ENCODE measurements around the gene DMXL1.

DMXL1 gene

DNA sequence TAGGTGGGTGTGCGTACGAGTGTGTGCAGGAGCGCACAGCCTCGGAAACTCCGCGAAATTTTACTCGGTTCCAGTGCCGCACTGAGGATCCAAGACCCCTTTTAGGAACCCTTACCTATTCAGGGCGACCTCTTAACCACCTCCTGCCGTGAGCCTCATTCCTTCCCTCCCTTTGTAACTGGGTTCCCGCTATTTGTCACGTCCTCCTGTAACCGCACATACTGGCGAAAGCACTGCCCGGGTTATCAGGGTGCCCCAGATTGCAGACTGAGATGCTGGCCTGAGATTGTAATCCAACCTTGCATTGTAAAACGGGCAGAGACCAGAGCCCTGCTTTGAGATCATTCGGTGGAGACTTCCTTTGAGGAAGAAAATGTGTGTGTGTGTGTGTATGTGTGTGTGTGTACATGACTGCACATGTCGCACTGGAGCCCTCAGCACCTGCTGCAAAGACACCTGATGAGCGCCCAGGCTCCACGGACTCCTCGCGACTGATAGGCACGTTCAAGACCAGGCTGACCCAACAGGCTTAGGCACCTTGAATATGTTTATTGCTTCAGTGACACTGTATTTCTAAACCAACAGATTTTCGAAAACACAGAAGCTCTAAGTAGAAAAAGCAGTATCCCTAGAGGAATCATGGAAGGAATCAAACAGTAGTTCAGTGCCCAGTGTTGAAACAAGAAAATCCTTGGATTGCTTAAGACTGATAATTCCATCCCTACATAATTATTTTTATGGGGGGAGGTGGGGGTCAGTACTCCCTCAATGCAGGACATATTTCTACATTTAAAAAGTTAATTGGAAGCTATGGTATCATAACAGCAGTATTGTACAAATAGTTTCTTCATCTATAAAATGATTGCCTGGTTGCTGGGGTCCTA lies 198.4 kb downstream of the DMXL1 start:
- DNase-seq (ENCODE audit: low spot score) = no peak

DNA sequence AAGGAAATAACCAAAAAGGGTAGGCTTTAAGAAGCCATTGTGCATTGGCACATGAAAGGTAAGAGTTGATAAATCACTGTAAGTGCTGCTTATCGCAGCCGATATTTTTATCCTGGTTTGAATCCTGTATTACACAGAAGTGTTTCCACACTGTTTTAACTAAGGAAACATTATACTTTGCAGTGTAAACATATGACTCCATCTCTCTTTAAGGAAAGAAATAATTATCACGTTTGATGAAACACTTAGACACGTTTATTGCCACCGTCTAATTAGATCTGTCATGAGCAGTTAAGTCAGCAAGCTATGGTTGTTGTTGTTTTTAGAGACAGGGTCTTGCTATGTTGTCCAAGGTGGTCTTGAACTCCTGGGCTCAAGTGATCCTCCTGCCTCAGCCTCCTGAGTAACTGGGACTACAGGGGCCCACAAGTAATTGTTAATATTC lies 199.3 kb downstream of the DMXL1 start:
- DNase-seq (ENCODE audit: low spot score) = no peak

- no peak for DNase-seq (ENCODE audit: low spot score)
Observed at GRCh38 chr5:119270960-119271757, 200.3 kb downstream of the DMXL1 start.

GRCh38 chr5:119271758-119272730 lies 201.2 kb downstream of the DMXL1 start:
- no peak for DNase-seq (ENCODE audit: low spot score)

DNA sequence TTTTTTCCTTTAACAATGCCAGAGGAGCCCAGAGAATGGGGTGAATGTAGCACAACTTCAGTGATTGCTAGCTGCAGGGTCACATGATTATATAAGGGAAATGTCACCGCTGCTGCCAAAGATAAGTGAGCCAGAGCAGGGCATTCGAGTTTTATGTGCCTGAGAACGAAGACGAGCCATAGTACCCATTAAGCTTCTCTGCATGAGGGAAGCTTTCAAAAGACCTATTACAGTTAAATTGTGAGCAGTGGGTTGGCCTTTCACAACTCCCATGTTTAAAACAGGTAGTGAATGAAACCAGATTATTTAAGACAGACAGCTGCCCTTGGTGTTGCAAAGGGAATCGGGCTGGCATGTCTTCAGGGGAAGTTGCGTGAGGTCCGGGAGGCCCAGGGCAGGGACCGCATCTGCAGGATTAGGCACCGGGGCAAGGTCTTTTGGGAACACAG lies 202.5 kb downstream of the DMXL1 start:
- DNase-seq (ENCODE audit: low spot score) = no peak

GRCh38 chr5:119274030-119274766 lies 203.3 kb downstream of the DMXL1 start:
- DNase-seq (ENCODE audit: low spot score) = no peak

- DNase-seq (ENCODE audit: low spot score) = no peak
Observed at GRCh38 chr5:119274767-119275130, 203.9 kb downstream of the DMXL1 start.

GRCh38 chr5:119275146-119275545 lies 204.3 kb downstream of the DMXL1 start:
- no peak for DNase-seq (ENCODE audit: low spot score)

DNA sequence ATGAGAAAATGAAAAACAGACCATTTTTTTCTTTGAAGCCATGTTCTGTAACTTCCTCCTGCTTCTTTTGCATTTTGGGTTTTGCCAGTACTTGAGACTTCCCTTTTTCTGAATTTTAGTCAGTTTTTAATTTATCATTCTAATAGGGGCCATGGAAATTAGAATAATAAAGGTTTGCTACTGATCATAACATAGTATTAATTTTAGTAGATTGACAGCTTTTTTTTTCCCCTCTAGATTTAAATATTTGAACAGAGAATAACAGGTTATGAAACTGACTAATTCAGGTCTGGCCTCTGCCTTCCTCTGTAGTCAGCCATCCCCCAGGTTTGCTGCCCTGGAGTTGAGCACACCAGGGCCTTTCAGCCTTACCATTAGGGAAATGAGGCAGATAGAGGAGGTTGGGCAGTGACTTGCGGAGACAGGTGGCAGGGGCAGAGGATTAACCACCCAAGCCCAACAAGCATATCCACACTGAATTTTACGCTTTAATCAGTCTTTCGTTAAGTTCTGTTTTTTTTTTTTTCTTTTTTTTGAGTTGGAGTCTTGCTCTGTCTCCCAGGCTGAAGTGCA lies 204.8 kb downstream of the DMXL1 start:
- DNase-seq (ENCODE audit: low spot score) = no peak

- DNase-seq (ENCODE audit: low spot score) = no peak
Observed at GRCh38 chr5:119276978-119277377, 206.1 kb downstream of the DMXL1 start.

- DNase-seq (ENCODE audit: low spot score) = no peak
Observed at GRCh38 chr5:119279093-119279492, 208.2 kb downstream of the DMXL1 start.

GRCh38 chr5:119280380-119280779 lies 209.5 kb downstream of the DMXL1 start:
- DNase-seq (ENCODE audit: low spot score) = no peak

DNA sequence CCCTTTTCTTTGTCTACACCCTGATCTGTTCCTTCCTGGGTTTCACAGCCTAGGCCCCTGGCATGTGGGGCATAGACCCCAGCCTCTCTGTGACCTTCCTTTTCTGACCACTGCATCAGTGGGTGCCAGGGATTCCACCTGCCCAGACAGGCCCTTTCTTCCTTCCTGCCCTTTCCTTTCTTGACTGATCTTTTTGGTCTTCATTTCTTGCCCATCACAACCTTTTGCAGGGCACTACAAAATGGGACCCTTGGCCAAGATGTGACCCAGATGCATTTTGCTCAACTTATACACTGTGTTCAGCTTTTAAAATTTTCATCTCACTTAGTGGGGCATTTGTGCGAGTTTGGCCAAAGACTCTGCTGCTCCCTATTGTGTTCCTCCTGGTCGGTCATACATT lies 211.7 kb downstream of the DMXL1 start:
- DNase-seq (ENCODE audit: low spot score) = no peak

GRCh38 chr5:119284031-119284430 lies 213.1 kb downstream of the DMXL1 start:
- no peak for DNase-seq (ENCODE audit: low spot score)

GRCh38 chr5:119285070-119285916 lies 214.4 kb downstream of the DMXL1 start:
- no peak for DNase-seq (ENCODE audit: low spot score)

- no peak for DNase-seq (ENCODE audit: low spot score)
Observed at GRCh38 chr5:119286511-119287488, 215.9 kb downstream of the DMXL1 start.

DNA sequence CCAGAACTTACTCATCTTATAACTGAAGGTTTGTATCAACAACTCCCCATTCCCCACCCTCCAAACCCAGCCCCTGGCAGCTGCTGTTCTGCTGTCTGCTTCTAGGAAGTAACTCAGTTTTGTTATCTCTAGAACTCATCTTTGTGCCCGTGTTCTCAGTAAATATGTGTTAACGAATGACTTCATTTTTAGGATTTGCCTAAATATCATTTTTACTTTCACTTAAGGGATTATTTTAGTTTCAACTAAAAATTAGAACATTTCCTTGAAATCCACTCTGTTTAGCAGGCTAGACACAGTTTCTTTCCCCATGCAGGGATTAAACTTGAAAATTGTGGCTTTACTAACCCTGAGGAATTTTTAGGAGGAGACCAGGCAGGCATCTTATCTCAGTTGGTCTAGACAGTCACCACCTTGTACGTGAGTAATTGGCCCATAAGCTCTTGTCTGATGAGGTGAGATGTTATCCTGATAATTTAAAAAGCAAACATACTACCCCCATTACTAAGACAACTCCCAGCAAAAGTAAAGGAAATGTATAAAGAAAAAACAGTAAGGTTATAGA lies 216.7 kb downstream of the DMXL1 start:
- DNase-seq (ENCODE audit: low spot score) = no peak

- no peak for DNase-seq (ENCODE audit: low spot score)
Observed at GRCh38 chr5:119288379-119289033, 217.6 kb downstream of the DMXL1 start.

Data from left forelimb (tissue), 1 donor.